T-cell (primary cell): Measurements from ENCODE around the gene KIAA1614. TPM values are rescaled to one million over a fixed set of nuclear protein-coding genes. Genes with fewer than 3 reads are reported as not detected.
"Not testable (repeated sequence)": the region's sequence is repeated elsewhere in the genome, so short reads cannot be mapped to it uniquely, and the experiment has no call there.

Source experiments
- ATAC-seq, 4 experiments: fragments of 200-7000 bp in 3 of 4; fragments of 150-1000 bp in 1 of 4; cut with Tn5 transposase; replicated peaks in 1 of 4; 1 replicate in 3 of 4; 2 replicates in 1 of 4; pipeline ENCODE4 v1.10.0; 2021; ENCODE audit warnings: moderate library complexity in 3 of 4, mild to moderate bottlenecking in 2 of 4, moderate number of reproducible peaks in 1 of 4
- CTCF ChIA-PET, 2 donors: fragments of 300-600 bp; sonication (Branson Sonifier 250); formaldehyde crosslinking; loops; one replicate each; lab custom pipeline; 2022; ENCODE audit warnings: antibody characterized with exemption in 2 of 2; lab: Charles Lee
- POLR2A ChIA-PET, 2 donors: fragments of 300-600 bp; sonication (Branson Sonifier 250); formaldehyde crosslinking; loops; one replicate each; lab custom pipeline; 2022; ENCODE audit warnings: antibody characterized with exemption in 2 of 2; lab: Charles Lee
- DNase-seq, 35 experiments: peaks; one replicate each; pipeline versions ENCODE4 v3.0.0 to v3.0.0-alpha.2; 2013 to 2023
- H3K27ac ChIP-seq: one replicate; pipeline ENCODE4 v1.5.1; 2013; ENCODE audit warnings: low read length
- H3K27me3 ChIP-seq, 2 experiments: replicated peaks in 1 of 2; 1 replicate in 1 of 2; 2 replicates in 1 of 2; pipeline versions ENCODE4 v1.6.1 to v1.7.0; 2013; ENCODE audit warnings: low read length in 1 of 2, mixed read lengths in 1 of 2; ENCODE audit not compliant: control insufficient read depth in 2 of 2, insufficient read depth in 2 of 2; ENCODE audit errors: extremely low read depth in 1 of 2
- H3K36me3 ChIP-seq, 2 donors: 1 replicate in 1 of 2; 2 replicates in 1 of 2; pipeline versions ENCODE4 v1.6.1 to v1.7.0; 2013; ENCODE audit warnings: low read length in 1 of 2; ENCODE audit not compliant: control insufficient read depth in 2 of 2, insufficient read depth in 1 of 2; ENCODE audit errors: extremely low read depth in 1 of 2
- H3K4me1 ChIP-seq, 2 experiments: 1 replicate in 1 of 2; 2 replicates in 1 of 2; pipeline versions ENCODE4 v1.6.1 to v1.7.0; 2013; ENCODE audit warnings: low read length in 2 of 2, mixed read lengths in 1 of 2; ENCODE audit not compliant: insufficient read depth in 2 of 2, control insufficient read depth in 1 of 2; ENCODE audit errors: extremely low read depth in 1 of 2
- H3K4me3 ChIP-seq, 2 donors: 1 replicate in 1 of 2; 2 replicates in 1 of 2; pipeline versions ENCODE4 v1.5.1 to v1.7.0; 2013; ENCODE audit warnings: mild to moderate bottlenecking in 2 of 2, low read length in 1 of 2, moderate library complexity in 1 of 2; ENCODE audit not compliant: control insufficient read depth in 1 of 2; ENCODE audit errors: extremely low read depth in 1 of 2
- H3K9me3 ChIP-seq: 2 replicates; pipeline ENCODE4 v1.7.0; 2013
- H3K27ac Mint-ChIP-seq, 2 donors: one replicate each; pipeline ENCODE4 v1.8.0; 2020 to 2021; ENCODE audit warnings: mild to moderate bottlenecking in 2 of 2, mixed read lengths in 2 of 2
- H3K27me3 Mint-ChIP-seq, 2 donors: one replicate each; pipeline ENCODE4 v1.8.0; 2021 to 2022; ENCODE audit warnings: mixed read lengths in 2 of 2
- H3K36me3 Mint-ChIP-seq: one replicate; pipeline ENCODE4 v1.8.0; 2021; ENCODE audit warnings: mixed read lengths
- H3K4me1 Mint-ChIP-seq, 3 donors: one replicate each; pipeline ENCODE4 v1.8.0; 2020 to 2022; ENCODE audit warnings: mixed read lengths in 3 of 3, mild to moderate bottlenecking in 1 of 3
- H3K4me3 Mint-ChIP-seq, 3 donors: one replicate each; pipeline ENCODE4 v1.8.0; 2020 to 2022; ENCODE audit warnings: mild to moderate bottlenecking in 3 of 3, mixed read lengths in 3 of 3, moderate library complexity in 3 of 3
- H3K9me3 Mint-ChIP-seq, 3 donors: one replicate each; pipeline ENCODE4 v1.8.0; 2020 to 2022; ENCODE audit warnings: mixed read lengths in 3 of 3
- WGBS: methylation state at CpG from one replicate; pipeline ENCODE4 v1.1.5; 2013; ENCODE audit warnings: missing lambda C conversion rate; ENCODE audit not compliant: insufficient coverage; 5-methylcytosine and 5-hydroxymethylcytosine counted together
- total RNA-seq, 35 experiments: library from RNA in 6 of 35; stranded (reverse) in 6 of 35; fragments of 120-200 nt in 1 of 35; gene quantifications; one replicate each; pipeline versions ENCODE4 v1.2.1 to v1.2.4 and lab custom pipeline; 2013 to 2026

Gene KIAA1614
- total RNA-seq, 5 donors from 2014 or later (not counting 1 experiment from before 2014, with no cell fraction given), result 0.05 to 0.38 (median 0.20) TPM

DNA sequence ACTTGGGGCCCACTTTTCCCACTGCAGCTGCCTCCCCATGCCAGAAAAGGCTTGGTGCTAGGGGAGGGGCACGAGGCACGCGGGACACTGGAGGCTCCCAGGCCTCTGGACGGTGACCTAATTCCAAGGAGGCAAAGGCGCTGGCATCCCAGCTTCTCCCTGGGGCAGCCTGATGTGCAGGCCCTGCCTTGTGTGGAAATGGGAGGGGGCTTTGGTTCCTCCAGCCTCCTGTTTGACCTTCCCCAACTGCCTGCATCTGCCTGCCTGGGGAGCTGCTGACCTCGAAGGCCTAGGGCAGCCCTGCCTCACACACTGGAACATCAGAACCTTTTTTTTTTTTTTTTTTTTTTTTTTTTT is 39.9 kb downstream of the KIAA1614 start:
- Histone ChIP-seq H3K4me1 (peaks cover 0 to 15% of the 10 kb centered on the region in 2 experiments), H3K27me3 (no peaks in the 10 kb centered on the region), H3K4me3 (no peak overlapping the region), H3K36me3 (peaks cover 0 to 6% of the 10 kb centered on the region in 2 donors), H3K9me3 (no peaks in the 10 kb centered on the region), H3K27ac (no peak overlapping the region)
- ChIA-PET CTCF (interaction anchor here (0.6 to 0.7 kb wide), 4 partner anchors 61 to 696 kb away, joined by 4 to 10 read pairs (median 6); no protein-coding TSS in a partner anchor), POLR2A (no interaction called here)
- no peaks in the 10 kb centered on the region for H3K27me3 Mint-ChIP-seq
- H3K9me3 Mint-ChIP-seq, result peaks cover 0 to under 1% (median 0%) of the 10 kb centered on the region in 3 donors
- H3K4me3 Mint-ChIP-seq, result peak overlapping the region in 1 of 3 donors; percentile 78
- WGBS, result 100% methylated on average over 1 of the region's 6 CpGs
- ATAC-seq, result no peak
- DNase-seq, result no peak
- peaks cover 0 to 9% (median 7%) of the 10 kb centered on the region in 3 donors for H3K4me1 Mint-ChIP-seq
- H3K36me3 Mint-ChIP-seq, result peaks cover 18% of the 10 kb centered on the region
- no peak overlapping the region for H3K27ac Mint-ChIP-seq

DNA sequence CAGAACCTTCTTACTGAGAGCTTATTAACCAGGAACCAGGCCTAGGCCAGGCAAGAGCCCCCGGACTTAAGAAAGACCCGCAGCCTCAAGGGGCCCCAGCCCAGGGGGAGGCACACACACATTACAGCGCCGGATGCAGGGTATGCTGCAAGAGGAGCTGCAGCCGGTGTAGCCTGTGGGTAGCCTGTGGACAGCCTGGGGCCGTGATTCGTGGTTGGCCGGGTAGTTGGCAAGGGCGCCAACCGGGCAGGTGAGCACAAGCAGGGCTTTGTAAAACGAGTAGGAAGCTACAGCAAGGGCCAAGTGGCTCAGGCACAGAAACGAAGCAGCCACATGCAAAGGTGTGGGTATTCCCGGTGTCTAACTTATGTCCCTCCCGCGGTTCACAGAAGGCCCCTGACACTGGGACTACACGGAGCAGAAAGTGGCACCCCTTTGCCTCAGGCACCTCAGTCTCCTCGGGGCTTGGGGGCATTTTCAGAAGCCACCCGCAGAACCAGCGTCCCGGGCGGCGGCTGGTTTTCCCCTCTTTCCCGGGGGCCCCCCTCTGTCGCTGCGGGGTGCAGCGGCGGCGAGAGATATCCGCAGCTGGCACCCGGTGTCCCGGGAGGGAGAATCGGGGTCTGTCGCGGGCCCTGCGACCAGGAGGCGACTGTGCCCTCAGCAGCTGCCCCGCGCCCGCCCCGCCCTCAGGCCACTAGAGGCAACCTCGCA is 40.8 kb downstream of the KIAA1614 start:
- Histone ChIP-seq H3K4me1 (peaks cover 0 to 15% of the 10 kb centered on the region in 2 experiments), H3K36me3 (peaks cover 0 to 9% of the 10 kb centered on the region in 2 donors), H3K27ac (no peak overlapping the region), H3K27me3 (no peaks in the 10 kb centered on the region), H3K4me3 (peak overlapping the region; percentile 29 to 51), H3K9me3 (no peaks in the 10 kb centered on the region)
- DNase-seq (peak in 7 of 35 experiments; percentile 2 to 8 (median 5)), ATAC-seq (no peak)
- Mint-ChIP-seq H3K27ac (no peak overlapping the region), H3K4me1 (peaks cover 0 to 9% (median 7%) of the 10 kb centered on the region in 3 donors), H3K9me3 (no peaks in the 10 kb centered on the region), H3K36me3 (peaks cover 14% of the 10 kb centered on the region), H3K4me3 (peak overlapping the region; percentile 76 to 80 (median 78)), H3K27me3 (no peaks in the 10 kb centered on the region)
- WGBS, result 17% methylated on average over 41 of the region's 41 CpGs
- ChIA-PET CTCF (interaction anchor here (0.6 to 0.7 kb wide), 4 partner anchors 60 to 697 kb away, joined by 4 to 10 read pairs (median 6); no protein-coding TSS in a partner anchor), POLR2A (no interaction called here)

DNA sequence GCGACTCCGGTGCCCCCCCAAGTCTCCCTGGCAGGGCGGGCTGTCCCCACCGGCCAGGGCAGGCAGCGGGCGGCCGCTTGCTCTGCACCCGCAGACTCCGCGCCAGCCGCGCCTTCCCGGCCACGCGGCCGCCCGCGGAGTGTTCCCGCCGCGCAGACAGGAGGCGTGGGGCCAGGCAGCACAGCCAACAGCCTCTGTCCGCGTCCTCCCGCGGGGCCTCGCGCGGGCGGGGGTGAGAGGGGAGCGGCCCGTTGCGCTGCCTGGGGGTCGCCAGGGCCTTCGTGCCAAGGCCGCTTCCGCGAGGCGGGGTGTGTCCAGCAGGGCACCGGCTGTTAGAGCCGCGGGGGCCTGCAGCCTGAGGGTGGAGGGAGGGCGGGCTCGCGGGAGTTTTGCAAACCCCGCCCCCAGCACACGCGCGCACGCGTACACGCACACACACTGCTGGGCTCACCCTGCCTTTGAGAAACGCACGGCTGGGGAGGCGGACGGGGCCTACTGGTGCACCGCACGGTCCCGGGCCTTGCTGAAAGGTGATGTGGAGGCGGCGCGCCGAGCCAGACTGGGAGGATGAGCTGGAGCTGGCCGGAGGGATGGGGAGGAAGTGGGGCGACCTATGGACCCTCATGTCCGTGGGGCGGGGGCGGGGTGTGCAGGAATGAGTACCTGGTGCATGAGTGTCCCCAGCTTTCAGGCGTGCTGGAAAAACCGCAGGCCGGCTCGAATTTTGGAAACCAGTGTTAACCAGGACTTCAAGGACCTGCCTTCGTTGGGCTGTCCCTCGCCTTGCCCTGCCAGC is 41.5 kb downstream of the KIAA1614 start:
- 17% methylated on average over 67 of the region's 74 CpGs for WGBS
- H3K27me3 Mint-ChIP-seq, result no peaks in the 10 kb centered on the region
- no peaks in the 10 kb centered on the region for H3K27me3 ChIP-seq
- DNase-seq (peak; percentile 15 to 81 (median 59)), ATAC-seq (peak; percentile 89 to 92 (median 92))
- H3K9me3 ChIP-seq, result no peaks in the 10 kb centered on the region
- ChIA-PET CTCF (no interaction called here), POLR2A (no interaction called here)
- peaks cover 0 to 9% (median 7%) of the 10 kb centered on the region in 3 donors for H3K4me1 Mint-ChIP-seq
- H3K27ac Mint-ChIP-seq, result peak overlapping the region in 1 of 2 donors; percentile 48
- peaks cover 9% of the 10 kb centered on the region for H3K36me3 Mint-ChIP-seq
- peaks cover 0 to 15% of the 10 kb centered on the region in 2 experiments for H3K4me1 ChIP-seq
- no peaks in the 10 kb centered on the region for H3K9me3 Mint-ChIP-seq
- peak overlapping the region; percentile 61 to 78 (median 70) for H3K4me3 Mint-ChIP-seq
- peak overlapping the region; percentile 29 to 51 for H3K4me3 ChIP-seq
- no peak overlapping the region for H3K27ac ChIP-seq
- H3K36me3 ChIP-seq, result peaks cover 0 to 13% of the 10 kb centered on the region in 2 donors

DNA sequence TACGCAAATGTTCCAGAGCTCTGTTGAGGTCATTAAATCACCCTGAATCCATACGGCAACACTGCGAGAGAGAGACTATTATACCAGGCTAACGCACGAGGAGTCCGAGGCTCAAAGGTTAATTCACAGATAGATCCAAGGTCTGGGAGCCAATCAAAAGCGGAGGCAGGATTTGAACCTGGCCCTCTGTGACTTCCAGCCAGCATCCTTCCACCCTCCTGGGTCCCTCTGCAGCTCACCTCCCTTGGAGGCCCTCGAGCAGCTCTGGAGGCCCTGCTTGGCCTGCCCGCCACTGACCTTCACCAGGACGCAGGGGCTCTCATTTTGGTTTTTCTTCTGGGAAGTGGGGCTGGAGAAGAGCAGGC is 42.1 kb downstream of the KIAA1614 start:
- Mint-ChIP-seq H3K27me3 (no peaks in the 10 kb centered on the region), H3K36me3 (peaks cover 8% of the 10 kb centered on the region), H3K9me3 (no peaks in the 10 kb centered on the region), H3K27ac (peak overlapping the region in 1 of 2 donors; percentile 65), H3K4me3 (peak overlapping the region; percentile 61 to 78 (median 70)), H3K4me1 (peaks cover 0 to 9% (median 7%) of the 10 kb centered on the region in 3 donors)
- ChIA-PET POLR2A (no interaction called here), CTCF (no interaction called here)
- DNase-seq (peak in 1 of 35 experiments; percentile 3), ATAC-seq (no peak)
- Histone ChIP-seq H3K36me3 (peaks cover 0 to 13% of the 10 kb centered on the region in 2 donors), H3K4me1 (peaks cover 0 to 15% of the 10 kb centered on the region in 2 experiments), H3K27me3 (no peaks in the 10 kb centered on the region), H3K4me3 (no peak overlapping the region), H3K9me3 (no peaks in the 10 kb centered on the region), H3K27ac (no peak overlapping the region)
- WGBS, result 94% methylated on average over 8 of the region's 10 CpGs

DNA sequence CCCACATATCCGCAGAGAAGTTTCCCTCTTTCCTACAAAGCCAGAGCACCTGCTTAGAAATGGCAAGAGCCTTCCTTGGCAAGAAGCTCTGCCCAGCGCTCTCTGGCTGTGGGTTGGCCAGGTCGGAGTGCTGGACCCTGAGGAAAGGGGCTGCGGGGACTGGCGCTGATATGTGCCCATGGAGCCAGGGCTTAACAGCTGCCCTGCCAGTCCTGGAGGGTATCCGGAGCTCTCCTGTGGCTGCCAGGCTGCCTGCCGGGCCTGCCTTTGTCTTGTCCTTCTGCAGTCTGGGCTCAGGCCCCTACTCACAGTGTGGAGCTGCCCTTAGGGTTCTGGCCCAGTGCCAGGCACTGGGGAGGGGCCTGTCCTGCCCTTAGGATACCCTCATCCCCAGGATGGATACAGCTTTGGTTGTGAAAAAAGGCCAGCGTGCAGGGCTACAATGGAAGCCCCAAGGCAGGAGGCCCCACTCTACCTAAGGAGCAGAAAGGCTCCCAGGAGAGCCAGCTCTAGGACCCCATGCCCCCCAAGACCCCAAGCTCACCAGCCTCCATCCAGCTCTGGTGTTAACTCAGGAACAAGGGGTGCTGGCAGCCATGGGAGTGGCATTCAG is 43.4 kb downstream of the KIAA1614 start:
- peaks cover 3 to 8% of the 10 kb centered on the region in 2 donors for H3K36me3 ChIP-seq
- POLR2A ChIA-PET, result no interaction called here
- WGBS, result 96% methylated on average over 7 of the region's 8 CpGs
- H3K36me3 Mint-ChIP-seq, result peaks cover 11% of the 10 kb centered on the region
- peaks cover 0 to 9% (median 7%) of the 10 kb centered on the region in 3 donors for H3K4me1 Mint-ChIP-seq
- H3K9me3 Mint-ChIP-seq, result no peaks in the 10 kb centered on the region
- H3K4me1 ChIP-seq, result peaks cover 0 to 15% of the 10 kb centered on the region in 2 experiments
- CTCF ChIA-PET, result no interaction called here
- H3K27me3 ChIP-seq, result no peaks in the 10 kb centered on the region
- H3K9me3 ChIP-seq, result no peaks in the 10 kb centered on the region
- no peaks in the 10 kb centered on the region for H3K27me3 Mint-ChIP-seq
- no peak overlapping the region for H3K4me3 Mint-ChIP-seq
- no peak overlapping the region for H3K27ac ChIP-seq
- DNase-seq, result no peak
- H3K27ac Mint-ChIP-seq, result peak overlapping the region in 1 of 2 donors; percentile 65
- H3K4me3 ChIP-seq, result no peak overlapping the region
- no peak for ATAC-seq

DNA sequence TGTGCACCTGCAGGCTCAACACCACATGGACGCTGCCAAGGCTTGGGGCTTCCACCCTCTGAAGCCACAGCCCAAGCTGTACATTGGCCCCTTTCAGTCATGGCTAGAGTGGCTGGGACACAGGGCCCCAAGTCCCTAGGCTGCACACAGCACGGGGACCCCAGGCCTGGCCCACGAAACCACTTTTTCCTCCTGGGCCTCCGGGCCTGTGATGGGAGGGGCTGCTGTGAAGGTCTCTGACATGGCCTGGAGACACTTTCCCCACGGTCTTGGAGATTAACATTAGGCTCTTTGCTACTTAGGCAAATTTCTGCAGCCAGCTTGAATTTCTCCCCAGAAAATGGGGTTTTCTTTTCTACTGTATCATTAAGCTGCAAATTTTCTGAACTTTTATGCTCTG is 46.9 kb downstream of the KIAA1614 start:
- ATAC-seq, H3K36me3 ChIP-seq, H3K4me3 Mint-ChIP-seq, H3K9me3 Mint-ChIP-seq, H3K27me3 ChIP-seq, POLR2A ChIA-PET, H3K27me3 Mint-ChIP-seq, DNase-seq, H3K4me1 Mint-ChIP-seq, H3K27ac Mint-ChIP-seq, H3K9me3 ChIP-seq, H3K4me1 ChIP-seq, H3K4me3 ChIP-seq, H3K27ac ChIP-seq, CTCF ChIA-PET: not testable (repeated sequence)
- 100% methylated on average over 1 of the region's 5 CpGs for WGBS
- H3K36me3 Mint-ChIP-seq, result peaks cover 22% of the 10 kb centered on the region
